Measurements from ENCODE around the gene KNOP1.

The KNOP1 gene

DNA sequence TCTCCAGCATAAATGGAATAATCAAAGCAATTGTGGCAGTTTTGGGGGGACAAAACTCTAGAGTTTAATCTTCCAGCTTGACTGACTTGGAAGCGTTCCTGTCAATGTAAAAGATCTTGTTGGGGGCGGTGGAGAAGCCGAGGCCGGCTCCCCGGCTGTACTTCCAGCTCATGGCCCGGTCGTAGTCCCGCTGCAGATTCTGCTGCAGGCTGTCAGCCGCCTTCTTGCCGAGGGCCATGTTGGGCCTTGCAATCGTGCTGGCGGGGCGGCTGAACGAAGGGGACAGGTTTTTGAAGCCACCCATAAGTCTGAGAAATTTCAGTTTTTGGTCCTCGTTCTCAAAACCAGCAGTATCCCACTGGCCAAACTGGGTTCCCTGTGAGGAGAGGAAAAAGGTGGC, 11.2 kb downstream of the KNOP1 start:
- DNase-seq: no peak

DNA sequence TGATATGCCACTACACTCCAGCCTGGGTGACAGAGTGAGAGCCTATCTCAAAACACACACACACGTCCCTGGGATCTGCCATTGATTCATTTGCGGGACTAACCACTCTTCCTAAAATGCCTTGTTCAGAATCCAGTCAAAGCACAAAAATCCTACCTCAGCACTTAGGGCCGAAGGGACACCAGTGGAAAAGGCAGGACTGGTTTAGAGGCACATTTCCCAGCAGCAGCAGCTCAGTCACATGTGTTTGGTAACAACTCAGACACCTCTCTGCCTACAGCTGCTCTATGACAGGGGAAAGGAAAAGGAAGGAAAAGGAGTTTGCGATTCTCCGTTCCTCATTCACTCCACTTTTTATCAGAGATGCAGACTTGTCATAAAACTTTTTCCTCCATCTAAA, 12.2 kb downstream of the KNOP1 start:
- DNase-seq: no peak

DNA sequence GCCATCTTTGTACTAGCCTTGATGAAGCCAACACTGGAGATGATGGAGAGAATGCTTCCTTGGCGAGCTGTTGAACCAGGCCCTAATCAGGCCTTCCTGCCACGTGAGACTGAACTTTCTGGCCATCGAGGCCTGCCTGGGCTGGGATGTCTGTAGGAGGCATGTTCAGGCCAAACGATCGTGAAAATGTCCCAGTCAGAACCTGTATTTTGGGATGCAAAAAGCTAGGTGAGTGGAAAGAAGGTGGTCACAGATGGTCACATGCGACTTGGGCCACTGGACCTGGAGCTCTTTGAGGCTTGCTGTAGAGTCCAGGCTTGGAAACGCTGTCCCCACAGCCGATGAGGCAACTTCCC, 12.9 kb downstream of the KNOP1 start:
- no peak for DNase-seq

DNA sequence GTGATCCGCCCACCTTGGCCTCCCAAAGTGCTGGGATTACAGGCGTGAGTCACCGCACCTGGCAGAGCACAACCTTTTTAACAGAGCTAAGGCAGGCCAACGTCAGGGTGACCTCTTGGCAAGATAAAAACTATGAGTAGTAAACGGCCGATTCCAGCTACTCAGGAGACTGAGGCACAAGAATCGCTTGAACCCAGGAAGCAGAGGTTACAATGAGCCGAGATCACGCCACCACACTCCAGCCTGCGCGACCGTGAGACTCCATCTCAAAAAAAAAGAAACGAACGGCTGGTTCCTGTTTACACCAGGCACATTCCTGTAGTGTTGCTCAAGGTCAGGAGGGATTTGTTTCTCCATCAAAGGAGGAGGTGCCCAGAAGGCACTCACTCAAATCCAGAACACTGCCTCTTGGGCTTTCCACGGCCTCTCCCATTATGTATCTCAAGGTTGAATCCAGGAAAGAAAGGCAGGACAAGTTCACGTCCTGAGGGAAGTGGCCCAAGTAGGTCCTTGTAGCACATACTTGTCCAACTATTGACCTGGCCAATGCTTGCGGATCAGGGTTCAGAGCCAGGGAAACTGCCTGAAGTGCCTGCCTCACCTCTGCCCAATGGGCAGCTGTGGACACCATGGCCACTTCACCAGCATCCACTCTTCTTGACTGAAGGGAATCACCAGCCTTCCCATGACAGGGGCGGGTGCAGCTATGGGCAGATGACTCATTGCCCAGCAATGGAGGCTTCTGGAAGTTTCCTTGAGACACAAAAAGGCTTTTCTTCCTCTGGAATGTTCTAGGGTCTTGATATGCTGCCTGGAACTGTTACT, 13.5 kb downstream of the KNOP1 start:
- no peak for DNase-seq

DNA sequence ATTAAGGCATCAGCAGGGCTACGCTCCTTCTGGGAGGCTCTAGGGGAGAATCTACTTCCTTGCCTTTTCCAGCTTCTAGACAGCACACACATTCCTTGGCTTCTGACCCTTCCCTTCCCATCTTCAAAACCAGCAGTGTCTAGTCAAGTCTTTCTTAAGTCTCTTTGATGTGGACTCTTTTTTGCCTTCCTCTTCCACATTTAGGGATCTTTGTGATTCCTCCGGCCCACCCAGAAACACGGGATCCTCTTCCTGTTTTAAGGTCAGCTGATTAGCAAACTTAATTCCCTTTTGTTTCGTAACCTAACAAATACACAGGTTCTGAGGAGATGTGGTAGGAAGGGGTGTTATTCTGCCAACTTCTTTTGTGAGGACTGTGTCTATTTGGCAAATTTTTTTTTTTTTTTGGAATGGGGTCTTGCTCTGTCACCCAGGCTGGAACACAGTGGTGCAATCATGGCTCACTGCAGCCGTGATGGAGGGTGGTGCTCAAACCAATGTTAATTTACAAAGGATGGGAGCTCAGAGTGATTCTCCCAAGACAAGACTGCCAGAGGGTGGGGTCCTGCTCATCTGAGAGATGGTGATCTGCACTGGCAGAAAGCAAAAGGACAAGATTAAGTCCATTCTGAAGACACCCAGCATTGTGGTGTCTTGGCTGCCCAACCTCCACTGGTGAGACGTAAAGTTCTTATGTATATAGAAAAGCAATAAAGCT, 14.7 kb downstream of the KNOP1 start:
- DNase-seq: no peak

DNA sequence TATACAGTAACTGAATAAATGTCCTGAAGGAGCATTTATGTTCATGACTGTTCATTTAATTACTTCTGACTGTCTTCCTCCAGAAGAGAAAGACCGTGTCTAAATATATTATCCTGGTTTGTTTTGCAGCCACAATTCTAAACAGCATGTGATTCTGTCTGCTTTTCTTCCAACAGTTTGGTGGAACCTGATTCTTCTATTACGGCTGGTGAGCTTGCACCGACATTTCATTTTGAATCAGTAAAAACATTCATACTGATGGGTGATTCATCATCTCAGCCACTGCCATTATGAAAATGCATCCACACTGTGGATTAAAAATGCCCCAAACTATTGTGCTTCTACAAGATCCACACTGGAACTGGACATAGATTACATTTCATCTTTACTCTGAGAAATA, 16.9 kb downstream of the KNOP1 start:
- no peak for DNase-seq

DNA sequence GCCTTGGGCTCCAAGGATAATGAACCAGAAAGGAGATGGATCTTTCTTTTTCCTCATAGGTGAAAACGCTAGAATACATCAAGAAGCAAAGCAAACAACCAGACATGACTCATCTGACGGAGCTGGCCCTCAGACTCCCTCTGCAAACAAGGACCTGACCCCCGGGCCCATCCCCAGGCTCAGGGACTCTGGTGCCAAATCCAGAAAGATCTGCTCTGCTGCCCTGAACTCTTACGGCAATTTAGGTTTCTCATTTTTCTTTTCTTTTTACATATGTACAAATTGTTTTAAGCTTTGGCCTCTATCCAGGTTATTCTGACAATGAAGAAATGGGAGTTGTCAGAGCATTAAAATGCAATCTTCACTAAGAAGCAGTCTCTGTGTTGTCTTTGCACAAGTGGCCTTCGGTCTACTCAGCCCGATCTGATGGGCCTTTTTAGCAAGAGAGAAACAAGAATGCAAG, 17.7 kb downstream of the KNOP1 start:
- DNase-seq: no peak

DNA sequence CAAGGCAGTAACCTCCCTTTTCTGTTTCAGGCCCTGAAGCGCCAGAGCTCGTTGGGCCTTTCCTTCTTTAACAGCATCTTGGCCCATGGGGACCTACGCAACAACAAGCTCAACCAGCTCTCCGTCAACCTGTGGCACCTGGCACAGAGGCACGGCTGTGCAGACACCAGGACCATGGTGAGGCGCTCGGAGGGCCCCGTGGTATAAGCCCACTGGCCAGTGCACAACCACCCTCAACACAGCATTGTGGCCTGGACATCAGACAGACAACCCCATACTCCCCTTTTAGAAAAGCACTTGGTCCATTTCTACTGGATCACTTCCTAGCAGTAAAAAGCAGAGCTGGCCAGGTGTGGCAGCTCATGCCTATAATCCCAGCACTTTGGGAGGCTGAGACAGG, 18.6 kb downstream of the KNOP1 start:
- DNase-seq: no peak

DNA sequence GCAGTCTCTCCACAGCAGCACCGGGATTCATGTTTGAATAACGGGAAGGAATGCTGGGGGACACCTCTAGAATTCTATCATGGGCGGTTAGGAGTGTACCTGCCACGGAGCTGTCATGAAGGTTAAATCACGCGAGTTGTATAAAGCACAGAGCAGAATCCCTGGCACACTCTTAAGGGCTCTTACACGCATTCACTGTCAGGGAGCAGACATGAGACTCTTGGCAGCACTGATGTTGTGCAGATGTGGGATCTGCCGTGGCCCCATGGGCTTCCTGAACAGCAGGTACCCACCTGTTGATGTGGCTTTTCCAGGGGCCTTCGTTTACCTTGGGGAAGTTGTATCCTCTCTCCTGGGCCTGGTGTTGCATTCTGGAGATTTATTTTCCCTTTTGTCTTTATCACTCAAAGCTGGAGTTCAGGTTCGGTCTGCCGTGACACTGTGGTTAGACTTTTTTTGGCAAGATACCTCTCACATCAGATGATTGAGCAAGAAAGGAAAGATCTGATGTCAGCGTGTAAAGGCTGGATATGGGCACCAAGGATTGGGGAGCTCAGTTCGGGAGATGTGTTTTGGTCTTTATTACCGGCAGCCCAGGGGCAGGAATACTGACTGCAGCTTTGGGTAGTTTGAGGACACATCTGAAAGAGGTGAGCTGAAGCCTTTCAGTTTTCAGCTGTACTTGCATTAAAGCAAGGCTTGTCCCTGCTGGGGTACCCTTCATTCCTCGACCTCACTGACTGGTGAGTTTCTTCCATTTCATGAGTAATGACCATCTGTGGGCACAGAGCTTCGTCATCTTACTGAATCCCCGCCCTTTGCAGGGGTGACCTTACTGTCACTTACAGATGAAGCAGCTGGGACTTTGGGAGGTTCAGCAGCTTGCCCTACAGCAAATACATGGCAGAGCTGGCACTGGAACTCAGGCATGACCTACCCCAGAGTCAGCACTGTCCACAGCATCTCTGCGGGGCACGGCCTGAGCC, 19.3 kb downstream of the KNOP1 start:
- DNase-seq: no peak

DNA sequence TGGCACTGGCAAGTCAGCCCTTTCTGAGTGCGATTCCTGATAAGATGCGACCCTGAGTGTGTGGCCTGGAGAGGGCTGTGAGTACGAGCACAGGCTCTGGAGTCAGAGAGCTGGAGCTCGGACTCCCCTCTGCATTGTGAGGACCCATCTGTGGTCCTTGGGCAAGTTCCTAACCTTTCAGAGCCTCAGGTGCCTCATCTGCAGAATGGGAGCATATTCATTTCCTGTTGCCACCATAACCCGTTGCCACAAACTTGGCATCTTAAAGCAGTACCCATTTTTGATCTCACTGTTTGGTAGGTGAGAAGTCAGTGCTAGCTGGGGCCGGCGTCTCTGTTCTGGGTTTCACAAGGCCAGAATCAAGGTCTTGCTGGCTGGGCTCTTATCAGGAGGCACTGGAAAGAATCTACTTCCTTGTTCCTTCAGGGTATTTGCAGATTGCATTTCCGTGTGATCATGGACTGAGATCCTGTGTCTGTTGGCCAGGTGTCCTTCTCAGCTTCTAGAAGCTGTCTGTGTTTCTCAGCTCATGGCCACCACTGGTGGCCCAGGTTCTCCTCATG, 20.2 kb downstream of the KNOP1 start:
- DNase-seq: no peak

DNA sequence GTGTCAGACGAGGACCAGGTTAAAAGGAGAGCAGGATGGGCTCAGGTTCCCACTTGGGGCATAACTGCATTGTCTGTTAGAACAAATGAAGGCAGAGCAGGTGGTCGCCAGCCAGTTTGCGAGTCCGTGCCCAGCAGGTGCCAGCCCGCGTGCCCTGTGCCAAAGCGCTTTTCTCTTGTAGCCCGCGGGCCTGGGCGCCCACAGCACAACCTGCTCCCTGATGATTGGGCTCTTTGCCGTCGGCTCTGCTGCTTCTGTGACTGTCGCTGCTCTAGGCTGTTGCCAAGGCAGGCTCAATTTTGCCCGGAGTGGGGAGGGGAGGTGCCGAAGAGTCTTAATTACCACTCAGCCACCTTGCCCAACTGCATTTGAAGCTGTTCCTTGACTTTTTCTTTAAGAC, 21.1 kb downstream of the KNOP1 start:
- DNase-seq: no peak

DNA sequence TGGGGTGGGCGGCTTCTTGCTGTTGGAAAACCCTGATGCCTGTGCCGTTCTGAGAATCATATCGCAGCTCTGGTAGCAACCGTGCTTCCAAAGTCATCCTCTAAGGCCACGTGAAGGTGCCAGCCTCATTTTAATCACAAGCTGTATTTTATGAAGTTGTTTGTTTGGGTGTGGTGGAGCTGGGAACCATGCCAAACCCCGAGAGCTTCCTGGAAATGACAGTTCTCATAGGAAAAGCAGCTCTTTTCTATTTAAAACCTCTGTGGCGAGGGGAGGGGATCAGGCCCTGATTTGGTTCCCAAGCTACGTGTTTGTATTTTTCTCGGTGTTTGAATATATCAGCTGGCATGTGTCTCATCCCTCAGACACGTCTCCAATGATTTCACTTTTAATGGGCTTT, 21.7 kb downstream of the KNOP1 start:
- peak; percentile 63 for DNase-seq

DNA sequence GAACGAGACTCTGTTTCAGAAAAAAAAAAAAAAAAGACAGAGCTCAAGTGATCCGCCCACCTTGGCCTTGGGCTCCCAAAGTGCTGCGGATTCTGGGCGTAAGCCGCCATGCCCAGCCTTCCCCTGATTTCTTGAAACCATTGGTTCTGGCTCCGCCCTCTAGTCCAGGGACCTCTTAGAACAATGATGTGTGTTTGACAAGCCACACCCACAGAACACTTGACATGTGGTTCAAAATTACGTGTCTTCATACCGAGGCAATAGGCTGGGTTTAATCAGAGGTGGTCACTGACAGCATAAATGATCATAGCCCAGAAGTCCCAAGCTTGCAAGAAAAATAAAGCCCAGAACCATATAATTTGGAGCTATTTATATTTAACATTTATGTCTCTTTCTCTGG, 23.0 kb downstream of the KNOP1 start:
- no peak for DNase-seq

DNA sequence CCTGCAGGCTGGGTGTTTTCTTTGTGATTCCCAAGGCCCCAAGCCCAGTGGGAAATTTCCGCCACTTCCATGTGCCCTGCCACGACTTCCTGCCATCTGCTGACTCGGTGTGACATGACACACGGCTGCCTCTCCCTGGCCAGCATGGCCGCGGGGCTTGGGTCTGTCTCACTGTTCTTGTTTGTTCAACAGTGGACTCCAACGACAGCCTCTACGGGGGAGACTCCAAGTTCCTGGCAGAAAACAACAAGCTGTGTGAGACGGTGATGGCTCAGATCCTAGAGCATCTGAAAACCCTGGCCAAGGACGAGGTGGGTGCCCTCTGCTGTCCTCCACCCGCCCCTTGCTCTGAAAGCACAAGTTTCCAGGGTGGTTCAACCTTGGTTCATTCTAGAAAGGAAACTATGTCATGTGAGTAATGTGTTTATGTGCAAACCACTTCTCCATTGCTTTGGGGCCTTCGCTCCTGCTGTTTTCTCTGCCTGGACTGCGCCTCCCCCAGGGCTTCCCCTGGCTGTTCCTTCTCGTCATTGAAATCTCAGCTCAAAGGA, 26.8 kb downstream of the KNOP1 start:
- DNase-seq: no peak

DNA sequence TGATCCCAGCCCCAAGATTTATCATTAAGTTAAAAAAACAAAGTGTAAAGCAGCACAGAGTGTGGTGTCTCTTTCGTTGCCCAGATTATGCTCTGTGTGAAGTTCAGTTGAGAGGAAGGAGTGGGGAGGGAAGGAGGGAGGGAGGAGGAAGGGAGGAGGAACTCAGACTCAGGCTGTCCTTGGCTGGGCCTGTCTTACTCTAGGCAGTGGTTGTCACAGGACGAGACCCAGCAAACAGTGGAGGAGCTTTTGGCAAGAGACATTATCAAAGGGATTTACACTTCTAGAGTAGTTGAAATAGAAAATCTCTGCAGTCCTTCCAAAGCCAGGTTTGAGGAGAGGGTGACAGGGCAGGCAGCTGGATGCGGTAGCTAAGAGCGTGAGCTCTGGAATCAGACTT, 27.8 kb downstream of the KNOP1 start:
- DNase-seq: no peak

DNA sequence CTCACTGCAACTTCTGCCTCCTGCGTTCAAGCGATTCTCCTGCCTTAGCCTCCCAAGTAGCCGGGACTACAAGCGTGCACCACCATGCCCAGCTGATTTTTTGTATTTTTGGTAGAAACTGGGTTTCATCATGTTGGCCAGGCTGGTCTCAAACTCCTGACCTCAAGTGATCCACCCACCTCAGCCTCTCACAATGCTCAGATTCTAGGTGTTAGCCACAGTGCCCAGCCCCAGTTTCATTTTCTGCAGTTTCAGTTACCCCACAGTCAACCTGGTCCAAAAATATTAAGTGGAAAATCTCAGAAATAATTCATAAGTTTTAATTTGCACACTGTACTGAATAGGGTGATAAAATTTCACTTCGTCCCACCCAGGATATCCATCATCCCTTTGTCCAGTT, 28.7 kb downstream of the KNOP1 start:
- DNase-seq: no peak

DNA sequence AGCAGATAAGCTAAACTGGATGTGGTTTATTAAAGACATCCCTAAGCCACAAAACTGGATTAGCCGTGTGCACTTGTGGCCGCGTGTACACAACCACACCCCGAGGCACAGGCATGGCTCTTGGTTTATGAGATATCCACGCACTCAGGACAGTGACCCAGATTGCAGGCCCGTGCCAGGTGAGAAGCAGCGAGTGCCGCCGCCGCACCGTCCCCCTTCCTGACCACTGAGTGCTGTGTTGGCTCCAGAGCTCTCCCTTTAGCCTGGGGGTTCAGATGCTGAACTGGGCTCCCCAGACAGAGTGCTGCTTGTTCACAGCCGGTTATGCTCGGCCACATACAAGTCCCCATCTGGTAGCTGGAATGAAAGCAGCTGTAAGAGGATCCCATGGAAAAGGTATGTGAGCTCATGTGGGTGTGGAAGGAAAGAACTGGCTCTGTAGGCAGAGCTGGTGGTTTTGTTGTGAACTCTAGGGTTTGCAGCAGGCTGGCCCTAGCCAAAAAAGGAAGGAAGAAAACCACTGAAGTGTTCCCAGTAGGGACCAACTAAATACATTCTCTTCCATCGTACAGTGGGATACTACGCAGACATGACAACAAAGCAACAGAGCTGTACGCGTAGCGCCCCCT, 29.5 kb downstream of the KNOP1 start:
- no peak for DNase-seq

DNA sequence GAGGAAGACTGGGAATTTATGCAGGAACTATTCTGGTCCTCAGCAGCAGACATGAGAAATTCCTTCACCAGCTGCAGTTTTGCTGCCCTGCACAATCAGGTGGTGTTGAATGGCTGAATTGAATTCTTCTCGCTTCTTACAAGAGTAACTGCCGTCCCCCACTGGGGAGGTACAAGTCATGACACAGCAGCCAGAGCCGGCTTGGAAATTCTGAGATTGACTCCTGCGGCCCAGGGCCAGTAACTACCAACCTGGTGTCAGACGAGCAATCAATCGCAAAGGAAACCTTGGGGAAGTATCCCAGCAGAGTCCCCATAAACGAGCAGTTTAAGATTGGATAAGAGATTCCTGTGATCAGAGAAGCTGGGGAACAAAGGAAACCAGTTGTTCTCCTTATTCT, 30.7 kb downstream of the KNOP1 start:
- DNase-seq: no peak

DNA sequence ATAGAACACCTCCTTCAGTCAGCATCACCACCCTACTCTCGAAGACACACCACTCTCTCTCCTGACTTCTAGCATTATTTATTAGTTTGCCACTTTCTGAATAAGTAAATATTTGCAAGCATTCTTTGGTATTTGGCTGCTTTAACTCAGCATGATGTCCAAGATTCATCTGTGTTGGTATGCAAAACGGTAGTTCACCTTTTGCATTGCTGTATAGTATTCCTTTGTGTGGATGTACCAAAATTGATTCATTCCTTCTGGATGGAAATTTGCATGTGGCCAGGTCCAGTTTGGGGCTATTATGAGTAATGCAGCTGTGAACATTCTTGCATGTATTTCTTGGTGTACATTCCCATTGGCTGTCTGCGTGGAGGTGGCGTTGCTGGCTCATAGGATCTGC, 32.9 kb downstream of the KNOP1 start:
- DNase-seq: no peak

DNA sequence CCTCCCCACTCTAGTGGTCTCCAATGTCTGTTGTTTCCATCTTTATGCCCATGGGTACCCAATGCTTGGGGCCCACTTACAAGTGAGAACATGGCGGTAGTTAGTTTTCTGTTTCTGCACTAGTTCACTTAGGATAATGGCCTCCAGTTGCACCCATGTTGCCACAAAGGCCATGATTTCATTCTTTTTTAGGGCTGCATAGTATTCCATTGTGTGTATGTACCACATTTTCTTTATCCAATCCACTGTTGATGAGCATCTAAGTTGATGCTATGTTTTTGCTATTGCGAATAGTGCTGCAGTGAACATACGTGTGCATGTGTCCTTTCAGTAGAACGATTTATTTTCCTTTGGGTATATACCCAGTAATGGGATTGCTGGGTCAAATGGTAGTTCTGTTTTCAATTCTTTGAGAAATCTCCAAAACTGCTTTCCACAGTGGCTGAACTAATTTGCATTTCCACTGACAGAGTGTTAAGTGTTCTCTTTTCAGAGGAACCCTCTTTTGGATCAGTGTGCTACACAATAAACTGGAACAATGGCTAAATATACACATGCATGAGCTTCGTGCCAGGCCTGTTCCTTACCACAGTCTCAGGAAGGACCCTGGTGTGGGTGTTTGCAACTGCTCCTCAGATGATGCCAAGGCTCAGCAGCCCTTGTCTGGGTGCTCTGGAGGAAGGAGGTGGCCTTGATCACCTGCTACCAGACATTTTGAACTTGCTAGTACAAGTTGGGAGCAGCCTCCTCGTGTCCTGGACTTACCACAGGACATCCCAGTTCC, 34.4 kb downstream of the KNOP1 start:
- DNase-seq: no peak

DNA sequence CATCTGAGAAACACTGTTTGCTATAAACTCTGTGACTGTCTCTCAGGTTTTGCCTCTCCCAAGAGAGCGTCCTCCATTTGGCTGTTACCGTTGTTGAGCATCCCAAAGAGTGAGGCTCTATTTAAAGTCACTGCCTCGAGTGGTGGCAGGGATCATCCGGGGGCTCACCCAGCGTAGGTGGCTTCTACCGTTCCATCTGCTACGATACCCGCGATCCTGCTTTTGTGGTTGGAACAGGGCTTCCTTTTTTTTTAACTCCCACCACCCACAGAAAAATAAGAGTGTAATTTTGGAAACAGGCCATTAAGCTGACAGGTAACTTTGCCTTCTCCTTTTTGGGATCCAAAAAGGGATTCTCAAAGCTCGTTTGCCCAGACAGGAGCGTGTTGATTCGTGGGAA, 36.4 kb downstream of the KNOP1 start:
- no peak for DNase-seq
